CD4-positive, alpha-beta T cell treated with Interleukin-21 for 1 hour (primary cell): ENCODE measurements around the gene PPFIA3.

Experiments
- DNase-seq: peaks from one replicate; pipeline ENCODE4 v3.0.0-alpha.2; 2020

PPFIA3 gene

GRCh38 chr19:49119411-49120324 lies at the start of gene PPFIA3:
Gene PPFIA3, plus strand, starts transcription at chr19:49119544. Its CDS starts 8,330 bp downstream, at chr19:49127874.
- peak; percentile 26 for DNase-seq

DNA sequence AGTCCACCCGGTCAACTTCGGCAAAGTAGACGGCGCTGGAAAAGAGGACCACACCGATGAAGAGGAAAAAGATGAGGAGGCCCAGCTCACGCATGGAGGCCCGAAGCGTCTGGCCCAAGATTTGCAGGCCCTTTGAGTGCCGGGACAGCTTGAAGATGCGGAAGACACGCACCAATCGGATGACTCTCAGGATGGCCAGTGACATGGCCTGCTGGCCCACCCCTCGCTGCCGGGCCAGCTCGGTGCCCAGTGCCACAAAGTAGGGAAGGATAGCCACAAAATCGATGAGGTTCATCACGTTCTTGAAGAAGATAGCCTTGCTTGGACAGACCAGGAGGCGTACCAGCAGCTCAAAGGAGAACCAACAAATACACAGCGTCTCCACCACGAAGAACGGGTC lies 48.9 kb upstream of the PPFIA3 start:
- no peak for DNase-seq

GRCh38 chr19:49071860-49072547 lies 47.3 kb upstream of the PPFIA3 start:
- DNase-seq: peak; percentile 22

DNA sequence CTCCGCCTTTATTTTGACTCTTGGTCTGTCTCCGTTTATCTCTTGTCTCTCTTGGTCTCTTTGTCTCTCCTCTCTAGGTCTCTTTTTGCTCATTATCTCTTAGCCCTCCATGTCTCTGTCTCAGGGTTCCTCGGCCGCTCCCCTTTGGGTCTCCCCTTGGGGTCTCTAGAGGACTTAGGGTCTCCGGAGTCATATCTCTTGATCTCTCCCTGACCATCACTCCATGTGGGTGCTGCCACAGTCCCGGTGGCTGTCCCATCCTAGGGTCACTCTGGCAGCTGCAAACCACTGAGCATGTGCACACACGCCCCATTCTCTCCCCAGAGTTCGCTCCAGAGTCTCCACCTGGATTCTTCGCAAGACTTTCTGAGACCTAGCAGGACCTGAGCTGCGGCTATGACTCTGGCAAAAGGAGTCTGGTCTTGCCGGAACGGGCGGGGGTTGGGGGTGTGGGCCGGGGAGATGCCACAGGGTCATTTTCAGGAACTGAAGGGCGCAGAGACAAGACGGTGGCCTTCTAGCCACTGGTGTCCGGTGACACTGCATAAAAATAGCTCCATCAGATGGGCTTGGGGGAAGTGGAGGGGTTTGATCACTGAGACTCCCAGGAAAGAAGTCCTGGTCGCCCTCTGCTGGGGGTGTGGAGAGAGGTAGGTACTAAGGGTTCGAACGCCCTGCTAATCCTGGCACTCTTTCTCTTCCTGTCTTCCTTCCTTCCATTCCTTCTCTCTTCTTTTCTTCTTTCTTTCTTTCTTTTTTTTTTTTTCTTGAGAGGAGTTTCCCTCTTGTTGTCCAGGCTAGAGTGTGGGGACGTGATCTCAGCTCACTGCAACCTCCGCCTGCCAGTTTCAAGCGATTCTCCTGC lies 45.6 kb upstream of the PPFIA3 start:
- no peak for DNase-seq

DNA sequence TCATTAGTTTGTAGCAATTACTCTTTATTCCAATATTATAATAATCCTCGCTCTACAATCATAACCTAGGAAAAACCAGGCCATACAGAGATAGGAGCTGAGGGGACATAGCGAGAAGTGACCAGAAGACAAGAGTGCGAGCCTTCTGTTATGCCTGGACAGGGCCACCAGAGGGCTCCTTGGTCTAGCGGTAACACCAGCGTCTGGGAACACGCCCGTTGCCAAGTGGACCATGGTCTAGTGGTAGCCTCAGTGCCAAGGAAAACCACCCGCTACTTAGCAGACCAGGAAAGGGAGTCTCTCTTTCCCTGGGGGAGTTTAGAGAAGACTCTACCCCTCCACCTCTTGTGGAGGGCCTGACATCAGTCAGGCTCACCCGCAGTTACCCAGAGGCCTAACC lies 44.5 kb upstream of the PPFIA3 start:
- peak; percentile 25 for DNase-seq

DNA sequence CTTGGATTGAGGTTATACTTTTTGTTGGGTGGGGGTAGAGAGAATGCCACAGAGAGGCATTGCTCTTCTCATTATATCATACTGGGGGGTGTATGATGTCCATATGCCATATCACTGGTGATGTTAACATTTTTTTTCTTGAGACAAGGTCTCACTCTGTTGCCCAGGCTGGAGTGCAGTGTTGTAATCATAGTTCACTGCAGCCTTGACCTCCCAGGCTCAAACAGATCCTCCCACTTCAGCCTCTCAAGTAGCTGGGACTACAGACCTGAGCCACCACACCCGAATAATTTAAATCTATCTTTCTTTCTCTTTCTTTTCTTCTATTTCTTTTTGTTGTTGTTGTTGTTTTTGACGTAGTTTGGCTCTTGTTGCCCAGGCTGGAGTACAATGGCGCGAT lies 39.0 kb upstream of the PPFIA3 start:
- DNase-seq: no peak

DNA sequence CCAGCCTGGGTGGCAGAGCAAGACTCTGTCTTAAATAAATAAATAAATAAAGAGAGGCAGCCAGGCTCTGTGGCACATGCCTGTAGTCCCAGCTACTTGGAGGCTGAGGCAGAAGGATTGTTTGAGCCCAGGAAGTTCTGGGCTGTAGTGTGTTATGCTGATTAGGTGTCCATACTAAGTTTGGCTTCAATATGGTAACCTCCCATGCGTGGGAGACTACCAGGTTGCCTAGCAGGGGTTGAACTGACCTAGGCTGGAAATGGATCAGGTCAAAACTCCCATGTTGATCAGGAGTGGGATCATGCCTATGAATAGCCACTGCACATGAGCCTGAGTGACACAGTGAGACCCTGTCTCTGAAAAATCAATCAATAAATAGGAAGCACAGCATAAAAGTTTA lies 38.1 kb upstream of the PPFIA3 start:
- no peak for DNase-seq

DNA sequence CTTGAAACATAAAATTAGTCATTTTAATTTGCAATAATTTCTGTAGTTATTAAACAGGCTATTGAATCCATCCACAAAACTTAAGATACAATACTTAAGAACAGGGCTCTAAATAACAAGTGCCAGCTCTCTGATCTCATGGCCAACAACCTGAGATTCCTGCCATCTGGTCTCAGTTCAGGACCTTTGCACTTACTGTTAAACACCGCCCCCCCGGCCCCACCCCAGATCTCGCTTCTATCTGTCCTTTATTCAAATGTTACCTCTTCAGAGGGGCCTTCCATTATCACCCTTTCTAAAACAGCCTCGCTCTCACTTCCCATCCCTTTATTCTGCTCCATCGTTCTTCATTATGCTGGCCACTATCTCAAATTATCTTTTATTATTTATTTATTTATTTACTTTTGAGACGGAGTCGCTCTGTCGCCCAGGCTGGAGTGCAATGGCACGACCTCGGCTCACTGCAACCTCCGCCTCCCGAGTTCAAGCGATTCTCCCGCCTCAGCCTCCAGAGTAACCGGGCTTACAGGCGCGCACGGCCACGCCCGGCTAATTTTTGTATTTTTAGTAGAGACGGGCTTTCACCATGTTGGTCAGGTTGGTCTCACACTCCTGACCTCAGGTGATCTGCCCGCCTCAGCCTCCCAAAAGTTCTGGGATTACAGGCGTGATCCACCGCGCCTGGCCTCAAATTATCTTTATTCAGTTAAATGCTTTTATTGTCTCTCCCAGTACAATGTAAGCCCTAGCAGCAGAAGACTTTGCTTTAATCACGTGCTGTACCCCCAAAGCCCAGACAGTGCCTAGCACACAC lies 34.9 kb upstream of the PPFIA3 start:
- no peak for DNase-seq

GRCh38 chr19:49085020-49085867 lies 34.1 kb upstream of the PPFIA3 start, which contains the start of gene SNRNP70:
Gene SNRNP70, plus strand, starts transcription at chr19:49085451. Its CDS starts 964 bp downstream, at chr19:49086415.
- DNase-seq: peak; percentile 99

GRCh38 chr19:49085868-49086232 lies 33.5 kb upstream of the PPFIA3 start:
- no peak for DNase-seq

DNA sequence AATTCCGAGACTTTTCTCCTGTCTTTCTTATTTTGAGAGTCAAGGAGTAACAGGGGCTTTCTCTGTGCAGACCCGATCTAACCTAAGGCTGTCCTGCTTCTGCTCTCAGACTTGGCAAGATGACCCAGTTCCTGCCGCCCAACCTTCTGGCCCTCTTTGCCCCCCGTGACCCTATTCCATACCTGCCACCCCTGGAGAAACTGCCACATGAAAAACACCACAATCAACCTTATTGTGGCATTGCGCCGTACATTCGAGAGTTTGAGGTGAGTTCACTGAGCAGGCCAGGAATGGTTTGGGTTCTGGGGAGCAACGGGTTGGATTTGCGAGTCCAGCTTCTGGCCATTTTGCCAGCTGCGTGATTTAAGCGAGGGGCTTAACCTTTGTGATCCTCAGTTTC lies 33.0 kb upstream of the PPFIA3 start:
- DNase-seq: no peak

DNA sequence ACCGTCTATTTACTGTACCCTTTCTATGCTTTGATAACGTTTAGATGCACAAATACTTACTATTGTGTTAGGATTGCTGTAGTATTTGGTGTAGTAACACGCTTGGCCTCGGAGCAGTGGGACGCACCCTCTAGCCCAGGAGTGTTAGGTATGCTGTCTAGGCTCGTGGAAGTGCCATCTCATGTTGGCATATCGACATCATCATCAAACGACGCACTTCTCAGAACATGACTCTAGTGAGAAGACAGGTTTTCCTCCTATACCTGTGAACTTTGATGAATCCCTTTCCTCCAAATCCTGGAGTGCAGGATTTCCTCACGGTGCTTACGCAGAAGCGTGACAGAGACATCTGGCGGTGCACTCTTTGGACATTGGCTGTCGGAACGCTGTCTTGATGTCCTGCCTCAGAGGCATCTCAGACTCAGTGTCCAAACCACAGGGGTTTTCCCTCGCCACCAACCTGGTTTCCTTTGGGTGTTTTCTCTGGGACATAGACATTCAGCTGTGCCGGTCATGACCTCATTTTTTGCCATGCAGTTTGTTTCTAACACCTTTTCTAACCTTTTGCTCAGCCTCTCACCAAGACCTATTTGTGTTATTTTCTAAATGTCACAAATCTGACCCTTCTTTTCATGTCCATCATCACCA lies 27.8 kb upstream of the PPFIA3 start:
- no peak for DNase-seq

DNA sequence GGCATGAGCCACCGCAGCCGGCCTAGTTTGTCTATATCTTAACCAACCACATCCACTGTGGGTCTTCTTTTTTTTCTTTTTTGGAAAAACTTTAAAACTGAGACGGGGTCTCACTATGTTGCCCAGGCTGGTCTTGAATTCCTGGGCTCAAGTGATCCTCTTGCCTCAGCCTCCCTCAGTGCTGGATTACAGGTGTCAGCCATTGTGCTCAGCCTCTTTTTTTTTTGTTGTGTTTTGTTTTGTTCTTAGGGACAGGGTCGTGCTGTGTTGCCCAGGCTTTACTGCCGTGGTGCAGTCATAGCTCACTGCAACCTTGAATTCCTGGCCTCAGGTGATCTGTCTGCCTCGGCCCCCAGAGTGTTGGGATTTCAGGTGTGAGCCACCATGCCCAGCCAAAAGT lies 26.7 kb upstream of the PPFIA3 start:
- DNase-seq: no peak

GRCh38 chr19:49094505-49095482 lies 24.6 kb upstream of the PPFIA3 start:
- no peak for DNase-seq

DNA sequence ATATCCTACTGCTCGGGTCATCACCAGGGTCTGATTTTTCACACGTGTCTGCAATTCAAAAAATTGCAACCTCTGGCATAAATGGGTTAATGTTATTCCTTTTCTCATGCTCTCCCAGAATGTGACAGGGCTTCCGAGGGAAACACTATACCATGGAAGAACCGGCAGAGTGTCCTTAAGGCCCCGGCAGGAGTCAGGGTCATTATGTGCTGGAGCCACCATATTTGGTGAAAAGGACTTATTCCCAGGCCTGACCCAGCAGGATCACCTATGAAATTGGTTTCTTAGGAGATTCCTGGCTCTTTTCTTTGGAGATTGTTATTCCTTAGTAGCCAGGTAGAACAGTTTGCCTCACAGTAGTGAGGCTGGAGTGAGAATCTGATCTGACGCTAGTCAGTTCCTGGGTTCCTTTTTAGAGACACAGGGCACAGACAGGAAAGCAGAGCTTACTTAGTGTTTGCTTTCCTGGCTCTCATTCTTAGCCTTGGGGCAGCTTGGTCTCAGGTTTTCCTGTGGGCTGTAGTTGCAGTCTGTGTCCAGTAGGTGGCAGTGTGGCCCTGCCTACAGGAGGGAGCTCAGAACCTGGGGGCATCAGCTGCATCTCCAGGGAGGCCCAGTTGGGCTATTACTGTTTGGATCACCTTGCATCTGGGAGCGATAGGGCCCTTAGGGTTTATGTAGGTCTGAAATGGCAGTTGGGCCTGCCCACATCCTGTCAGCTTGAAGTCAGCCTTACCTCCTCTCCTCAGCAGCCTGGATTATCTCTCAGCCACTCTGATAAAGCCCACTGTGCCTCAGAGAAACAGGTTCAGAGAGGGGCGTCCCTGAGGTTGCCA lies 21.7 kb upstream of the PPFIA3 start:
- peak; percentile 84 for DNase-seq

- no peak for DNase-seq
These were observed 20.5 kb upstream of the PPFIA3 start for GRCh38 chr19:49098795-49099194.

- no peak for DNase-seq
These were observed 18.2 kb upstream of the PPFIA3 start for GRCh38 chr19:49101160-49101559.

- no peak for DNase-seq
These were observed 17.0 kb upstream of the PPFIA3 start for GRCh38 chr19:49102303-49102702.
